Measurements from ENCODE around the gene GRIN2D.

The GRIN2D gene

DNA sequence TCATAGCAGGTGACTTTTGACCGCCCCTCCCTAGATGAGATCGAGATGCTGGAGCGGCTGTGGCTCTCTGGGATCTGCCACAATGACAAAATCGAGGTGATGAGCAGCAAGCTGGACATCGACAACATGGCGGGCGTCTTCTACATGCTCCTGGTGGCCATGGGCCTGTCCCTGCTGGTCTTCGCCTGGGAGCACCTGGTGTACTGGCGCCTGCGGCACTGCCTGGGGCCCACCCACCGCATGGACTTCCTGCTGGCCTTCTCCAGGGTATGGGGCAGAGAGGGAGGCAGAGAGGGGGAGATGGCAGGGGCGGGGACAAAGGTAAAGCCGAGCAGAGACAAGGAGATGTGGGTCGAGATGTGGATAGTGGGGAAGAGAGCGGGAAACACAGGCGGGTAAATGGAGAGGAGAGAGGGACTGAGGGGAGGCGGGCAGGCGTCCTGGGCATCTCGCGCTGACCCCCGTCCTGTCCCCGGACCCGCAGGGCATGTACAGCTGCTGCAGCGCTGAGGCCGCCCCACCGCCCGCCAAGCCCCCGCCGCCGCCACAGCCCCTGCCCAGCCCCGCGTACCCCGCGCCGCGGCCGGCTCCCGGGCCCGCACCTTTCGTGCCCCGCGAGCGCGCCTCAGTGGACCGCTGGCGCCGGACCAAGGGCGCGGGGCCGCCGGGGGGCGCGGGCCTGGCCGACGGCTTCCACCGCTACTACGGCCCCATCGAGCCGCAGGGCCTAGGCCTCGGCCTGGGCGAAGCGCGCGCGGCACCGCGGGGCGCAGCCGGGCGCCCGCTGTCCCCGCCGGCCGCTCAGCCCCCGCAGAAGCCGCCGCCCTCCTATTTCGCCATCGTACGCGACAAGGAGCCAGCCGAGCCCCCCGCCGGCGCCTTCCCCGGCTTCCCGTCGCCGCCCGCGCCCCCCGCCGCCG, 48.9 kb downstream of the GRIN2D start:
- Histone ChIP-seq H3K27ac (ENCODE audit: low read depth, low read length, severe bottlenecking) (no peak overlapping the region), H3K36me3 (ENCODE audit: control insufficient read depth, insufficient read depth, low read length) (peaks cover 6% of the 10 kb centered on the region), H3K4me3 (ENCODE audit: extremely low read depth, insufficient read depth, low read length, poor library complexity, severe bottlenecking) (no peak overlapping the region), H3K9me3 (ENCODE audit: control insufficient read depth, low read length) (no peaks in the 10 kb centered on the region), H3K4me1 (ENCODE audit: control insufficient read depth, insufficient read depth, low read length, poor library complexity, severe bottlenecking) (peaks cover 9% of the 10 kb centered on the region)
- 89 to 94% methylated on average over 49 to 79 of the region's 94 CpGs for WGBS, 2 experiments (ENCODE audit: insufficient coverage in 2 of 2)

DNA sequence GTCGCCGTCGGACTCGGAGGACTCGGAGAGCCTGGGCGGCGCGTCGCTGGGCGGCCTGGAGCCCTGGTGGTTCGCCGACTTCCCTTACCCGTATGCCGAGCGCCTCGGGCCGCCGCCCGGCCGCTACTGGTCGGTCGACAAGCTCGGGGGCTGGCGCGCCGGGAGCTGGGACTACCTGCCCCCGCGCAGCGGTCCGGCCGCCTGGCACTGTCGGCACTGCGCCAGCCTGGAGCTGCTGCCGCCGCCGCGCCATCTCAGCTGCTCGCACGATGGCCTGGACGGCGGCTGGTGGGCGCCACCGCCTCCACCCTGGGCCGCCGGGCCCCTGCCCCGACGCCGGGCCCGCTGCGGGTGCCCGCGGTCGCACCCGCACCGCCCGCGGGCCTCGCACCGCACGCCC, 49.8 kb downstream of the GRIN2D start:
- no peaks in the 10 kb centered on the region for H3K9me3 ChIP-seq (ENCODE audit: control insufficient read depth, low read length)
- H3K36me3 ChIP-seq (ENCODE audit: control insufficient read depth, insufficient read depth, low read length): peaks cover 14% of the 10 kb centered on the region
- no peak overlapping the region for H3K4me3 ChIP-seq (ENCODE audit: extremely low read depth, insufficient read depth, low read length, poor library complexity, severe bottlenecking)
- H3K27ac ChIP-seq (ENCODE audit: low read depth, low read length, severe bottlenecking): no peak overlapping the region
- peaks cover 9% of the 10 kb centered on the region for H3K4me1 ChIP-seq (ENCODE audit: control insufficient read depth, insufficient read depth, low read length, poor library complexity, severe bottlenecking)
- WGBS, 2 experiments (ENCODE audit: insufficient coverage in 2 of 2): 55 to 57% methylated on average over 46 to 58 of the region's 60 CpGs

All from mesodermal cell (in vitro differentiated cells).